GM21528 (cell line): Measurements from ENCODE around the gene BCL2L12.

ENCODE experiments used
- ATAC-seq: cut with Tn5 transposase; IDR thresholded peaks from one replicate; pipeline ENCODE4 v1.9.1; 2021; ENCODE audit warnings: mild to moderate bottlenecking, moderate library complexity; ENCODE audit not compliant: unreplicated experiment, low FRiP score

BCL2L12 gene

GRCh38 chr19:49662011-49662410 is 3.7 kb upstream of the BCL2L12 start:
- no peak for ATAC-seq

- ATAC-seq, result no peak
Observed at GRCh38 chr19:49663224-49663623, 2.5 kb upstream of the BCL2L12 start.

GRCh38 chr19:49664171-49665035 is 1.3 kb upstream of the BCL2L12 start:
- peak; percentile 37 for ATAC-seq

GRCh38 chr19:49665036-49665350 is 740 bp upstream of the BCL2L12 start:
- ATAC-seq, result no peak

GRCh38 chr19:49666120-49666444 is 349 bp downstream of the BCL2L12 start:
- ATAC-seq, result no peak

GRCh38 chr19:49667473-49667872 is 1.7 kb downstream of the BCL2L12 start:
- ATAC-seq, result no peak

- no peak for ATAC-seq
Observed at GRCh38 chr19:49669516-49669915, 3.8 kb downstream of the BCL2L12 start.

- ATAC-seq, result no peak
Observed at GRCh38 chr19:49672131-49672919, 6.6 kb downstream of the BCL2L12 start.

- peak; percentile 25 for ATAC-seq
Observed at GRCh38 chr19:49676136-49676783, 10.5 kb downstream of the BCL2L12 start.

- peak; percentile 71 for ATAC-seq
Observed at GRCh38 chr19:49676784-49677230, 11.1 kb downstream of the BCL2L12 start.

GRCh38 chr19:49677231-49677900 is 11.6 kb downstream of the BCL2L12 start, which contains the start of gene PRMT1:
Gene PRMT1, plus strand, starts transcription at chr19:49677271. Its CDS starts 10 bp downstream, at chr19:49677281.
- no peak for ATAC-seq

- no peak for ATAC-seq
Observed at GRCh38 chr19:49677901-49678674, 12.4 kb downstream of the BCL2L12 start.

GRCh38 chr19:49678985-49679770 is 13.4 kb downstream of the BCL2L12 start:
- no peak for ATAC-seq

- no peak for ATAC-seq
Observed at GRCh38 chr19:49679771-49680413, 14.2 kb downstream of the BCL2L12 start.

- no peak for ATAC-seq
Observed at GRCh38 chr19:49680421-49681351, 15.0 kb downstream of the BCL2L12 start.

GRCh38 chr19:49681830-49682229 is 16.1 kb downstream of the BCL2L12 start:
- no peak for ATAC-seq

GRCh38 chr19:49682274-49682673 is 16.5 kb downstream of the BCL2L12 start:
- ATAC-seq, result no peak
